Upper lobe of left lung (tissue), 6 donors: ENCODE results near the gene TMEM171. TPM values are rescaled to one million over a fixed set of nuclear protein-coding genes. Genes with fewer than 3 reads are reported as not detected.

Experiments used
- ATAC-seq, 2 donors: fragments of 200-7000 bp; cut with Tn5 transposase; one replicate each; pipeline ENCODE4 v1.9.1; 2022; ENCODE audit warnings: mild to moderate bottlenecking in 2 of 2, moderate library complexity in 2 of 2; ENCODE audit not compliant: low FRiP score in 2 of 2
- DNase-seq, 2 donors: peaks; one replicate each; pipeline ENCODE4 v3.0.0-alpha.2; 2019 to 2020
- H3K27ac ChIP-seq, 4 donors: fragments of 200-600 bp; sonication (generic); one replicate each; pipeline ENCODE4 v1.5.1; 2016 to 2019
- H3K27me3 ChIP-seq, 4 donors: fragments of 200-600 bp; sonication (generic); one replicate each; pipeline ENCODE4 v1.5.1; 2017 to 2019
- H3K36me3 ChIP-seq, 4 donors: fragments of 200-600 bp; sonication (generic); one replicate each; pipeline ENCODE4 v1.5.1; 2016 to 2019
- H3K4me1 ChIP-seq, 4 donors: fragments of 200-600 bp; sonication (generic); one replicate each; pipeline ENCODE4 v1.5.1; 2018 to 2019
- H3K4me3 ChIP-seq, 4 donors: fragments of 200-600 bp; sonication (generic); one replicate each; pipeline ENCODE4 v1.5.1; 2017 to 2019; ENCODE audit warnings: mild to moderate bottlenecking in 2 of 4, moderate library complexity in 1 of 4
- H3K9me3 ChIP-seq, 4 donors: fragments of 200-600 bp; sonication (generic); one replicate each; pipeline ENCODE4 v1.5.1; 2018 to 2019
- CTCF ChIP-seq, 6 experiments: fragments of 450-650 bp in 4 of 6; fragments of 200-600 bp in 2 of 6; sonication (generic) in 2 of 6; IDR thresholded peaks; one replicate each; pipeline ENCODE4 v1.5.1; 2016 to 2019; ENCODE audit warnings: antibody characterized with exemption in 6 of 6
- EP300 ChIP-seq, 4 donors: sonication (generic); formaldehyde crosslinking; IDR thresholded peaks; one replicate each; pipeline ENCODE4 v1.5.1; 2017; ENCODE audit warnings: antibody characterized with exemption in 4 of 4, control low read depth in 2 of 4
- POLR2A ChIP-seq, 4 donors: fragments of 450-650 bp; IDR thresholded peaks; one replicate each; pipeline ENCODE4 v1.5.1; 2016 to 2017; ENCODE audit warnings: antibody characterized with exemption in 4 of 4, mild to moderate bottlenecking in 2 of 4
- POLR2AphosphoS5 ChIP-seq, 2 donors: sonication (generic); formaldehyde crosslinking; IDR thresholded peaks; one replicate each; pipeline ENCODE4 v1.5.1; 2017; ENCODE audit warnings: antibody characterized with exemption in 2 of 2
- WGBS, 2 donors: methylation state at CpG; one replicate each; pipeline ENCODE4 v1.1.5; 2017 to 2018; 5-methylcytosine and 5-hydroxymethylcytosine counted together
- total RNA-seq, 6 donors: library from RNA; depleted of rRNA in 4 of 6; stranded (reverse); fragments of >200 nt in 4 of 6; gene quantifications; one replicate each; pipeline versions ENCODE4 v1.1.0 to v1.2.1, GENCODE V29; 2016 to 2021
- donor health status: DM: no; HTN: no; CAD: no; lungs with moderate emphysema.
- donor health status: DM: no; HTN: yes; CAD: no; lungs with severe emphysema.

TMEM171 gene
- total RNA-seq, 6 donors from 2014 or later, result 0.34 to 0.57 TPM; not detected in 4

- no peaks in the 10 kb centered on the region for H3K4me1 ChIP-seq
- 86% methylated on average over 12 to 18 of the region's 18 CpGs for WGBS, 2 donors
- ATAC-seq, result no peak
- H3K4me3 ChIP-seq, result no peak overlapping the region
- H3K27me3 ChIP-seq, result no peaks in the 10 kb centered on the region
- no peak overlapping the region for H3K27ac ChIP-seq
- no peak for DNase-seq
- TF ChIP-seq POLR2A (IDR thresholded peaks at IDR 0.05) (no peak), EP300 (IDR thresholded peaks at IDR 0.05) (no peak), POLR2AphosphoS5 (IDR thresholded peaks at IDR 0.05) (no peak), CTCF (IDR thresholded peaks at IDR 0.05) (no peak)
- H3K36me3 ChIP-seq, result no peaks in the 10 kb centered on the region
- H3K9me3 ChIP-seq, result no peaks in the 10 kb centered on the region
Measured at GRCh38 chr5:73155271-73156222, 35.2 kb downstream of the TMEM171 start.

- no peak overlapping the region for H3K4me3 ChIP-seq
- no peaks in the 10 kb centered on the region for H3K4me1 ChIP-seq
- no peaks in the 10 kb centered on the region for H3K9me3 ChIP-seq
- no peaks in the 10 kb centered on the region for H3K36me3 ChIP-seq
- DNase-seq (no peak), ATAC-seq (no peak)
- TF ChIP-seq POLR2AphosphoS5 (IDR thresholded peaks at IDR 0.05) (no peak), POLR2A (IDR thresholded peaks at IDR 0.05) (no peak), EP300 (IDR thresholded peaks at IDR 0.05) (no peak), CTCF (IDR thresholded peaks at IDR 0.05) (no peak)
- 69 to 83% methylated on average over 6 of the region's 6 CpGs for WGBS, 2 donors
- no peaks in the 10 kb centered on the region for H3K27me3 ChIP-seq
- no peak overlapping the region for H3K27ac ChIP-seq
Measured at GRCh38 chr5:73157414-73158303, 37.3 kb downstream of the TMEM171 start.

- Histone ChIP-seq H3K4me1 (no peaks in the 10 kb centered on the region), H3K27ac (no peak overlapping the region), H3K36me3 (no peaks in the 10 kb centered on the region), H3K9me3 (no peaks in the 10 kb centered on the region), H3K4me3 (no peak overlapping the region), H3K27me3 (no peaks in the 10 kb centered on the region)
- DNase-seq (no peak), ATAC-seq (no peak)
- TF ChIP-seq POLR2A (IDR thresholded peaks at IDR 0.05) (no peak), POLR2AphosphoS5 (IDR thresholded peaks at IDR 0.05) (no peak), CTCF (IDR thresholded peaks at IDR 0.05) (no peak), EP300 (IDR thresholded peaks at IDR 0.05) (no peak)
- WGBS, 2 donors, result 92 to 93% methylated on average over 4 of the region's 4 CpGs
Measured at GRCh38 chr5:73158313-73158712, 37.9 kb downstream of the TMEM171 start.

GRCh38 chr5:73160239-73160671 is 39.9 kb downstream of the TMEM171 start:
- Histone ChIP-seq H3K9me3 (no peaks in the 10 kb centered on the region), H3K4me3 (no peak overlapping the region), H3K36me3 (no peaks in the 10 kb centered on the region), H3K27ac (no peak overlapping the region), H3K27me3 (no peaks in the 10 kb centered on the region), H3K4me1 (no peaks in the 10 kb centered on the region)
- TF ChIP-seq CTCF (IDR thresholded peaks at IDR 0.05) (no peak), POLR2AphosphoS5 (IDR thresholded peaks at IDR 0.05) (no peak), POLR2A (IDR thresholded peaks at IDR 0.05) (no peak), EP300 (IDR thresholded peaks at IDR 0.05) (no peak)
- no peak for DNase-seq
- WGBS, 2 donors, result 51 to 62% methylated on average over 4 of the region's 4 CpGs
- no peak for ATAC-seq
